Activated naive CD4-positive, alpha-beta T cell treated with anti-CD3 and anti-CD28 coated beads, Interleukin-2, amount 50 U/mL, for 16 hours (primary cell): Measurements from ENCODE around the gene PHLDB3.
"Not testable (repeated sequence)": the region's sequence is repeated elsewhere in the genome, so short reads cannot be mapped to it uniquely, and the experiment has no call there.

Experiments used
- DNase-seq: peaks from one replicate; pipeline ENCODE4 v3.0.0-alpha.2; 2020

Gene PHLDB3

GRCh38 chr19:43504426-43505185 lies at the start of gene PHLDB3:
TSS of gene PHLDB3 (minus strand) at chr19:43504746. CDS start at chr19:43504118, 628 bp downstream.
- peak; percentile 59 for DNase-seq

- DNase-seq: no peak
Measured at GRCh38 chr19:43553656-43554055, 49.1 kb upstream of the PHLDB3 start.

GRCh38 chr19:43552616-43553015 lies 48.1 kb upstream of the PHLDB3 start:
- DNase-seq: no peak

- DNase-seq: no peak
Measured at GRCh38 chr19:43552198-43552450, 47.6 kb upstream of the PHLDB3 start.

- no peak for DNase-seq
Measured at GRCh38 chr19:43551399-43552197, 47.1 kb upstream of the PHLDB3 start.

- DNase-seq: no peak
Measured at GRCh38 chr19:43548706-43549105, 44.2 kb upstream of the PHLDB3 start.

GRCh38 chr19:43547926-43548325 lies 43.4 kb upstream of the PHLDB3 start:
- DNase-seq: not testable (repeated sequence)

- no peak for DNase-seq
Measured at GRCh38 chr19:43546581-43546980, 42.0 kb upstream of the PHLDB3 start.

- DNase-seq: no peak
Measured at GRCh38 chr19:43545981-43546380, 41.4 kb upstream of the PHLDB3 start.

GRCh38 chr19:43545276-43545675 lies 40.7 kb upstream of the PHLDB3 start:
- DNase-seq: no peak

GRCh38 chr19:43544077-43544476 lies 39.5 kb upstream of the PHLDB3 start:
- no peak for DNase-seq

- DNase-seq: no peak
Measured at GRCh38 chr19:43541920-43542650, 37.5 kb upstream of the PHLDB3 start.

- DNase-seq: no peak
Measured at GRCh38 chr19:43540381-43540780, 35.8 kb upstream of the PHLDB3 start.

- DNase-seq: no peak
Measured at GRCh38 chr19:43538922-43539321, 34.4 kb upstream of the PHLDB3 start.

- peak; percentile 35 for DNase-seq
Measured at GRCh38 chr19:43534816-43535761, 30.5 kb upstream of the PHLDB3 start.

GRCh38 chr19:43534305-43534815 lies 29.8 kb upstream of the PHLDB3 start:
- no peak for DNase-seq

- DNase-seq: peak; percentile 93
Measured at GRCh38 chr19:43533546-43534304, 29.2 kb upstream of the PHLDB3 start.

- peak; percentile 88 for DNase-seq
Measured at GRCh38 chr19:43532962-43533545, 28.5 kb upstream of the PHLDB3 start, which contains the start of gene ZNF575. TSS of gene ZNF575 (plus strand) at chr19:43533188. CDS start at chr19:43534423, 1,235 bp downstream.

- no peak for DNase-seq
Measured at GRCh38 chr19:43532571-43532961, 28.0 kb upstream of the PHLDB3 start.

- DNase-seq: no peak
Measured at GRCh38 chr19:43527860-43528622, 23.5 kb upstream of the PHLDB3 start.
